Prostate gland (tissue), 2 donors: Measurements from ENCODE around the gene KIF26B.

ENCODE experiments used
- CTCF ChIP-seq, 4 experiments: fragments of 200-600 bp in 2 of 4; fragments of 450-650 bp in 2 of 4; sonication (generic) in 2 of 4; IDR thresholded peaks; 1 replicate in 3 of 4; 2 replicates in 1 of 4; pipeline ENCODE4 v1.5.1; 2016 to 2019; ENCODE audit warnings: antibody characterized with exemption in 4 of 4, mild to moderate bottlenecking in 2 of 4, moderate library complexity in 2 of 4
- POLR2A ChIP-seq: fragments of 450-650 bp; IDR thresholded peaks from one replicate; pipeline ENCODE4 v1.6.1; 2016; ENCODE audit warnings: antibody characterized with exemption, mild to moderate bottlenecking
- POLR2AphosphoS5 ChIP-seq: sonication (generic); formaldehyde crosslinking; IDR thresholded peaks from one replicate; pipeline ENCODE4 v1.6.1; 2017; ENCODE audit warnings: antibody characterized with exemption

- TF ChIP-seq CTCF (IDR thresholded peaks at IDR 0.05), result no peak
- TF ChIP-seq POLR2A, result no peak
- no peak for TF ChIP-seq POLR2AphosphoS5
Measured at GRCh38 chr1:245742896-245743295, 588.1 kb downstream of the KIF26B start.
